GM23338 (cell line): ENCODE measurements around the gene KRTAP6-1. TPM values are rescaled to one million over a fixed set of nuclear protein-coding genes. Genes with fewer than 3 reads are reported as not detected.

ENCODE experiments used
- ATAC-seq: fragments of 200-7000 bp; cut with Tn5 transposase; 3 replicates; pipeline ENCODE4 v1.9.1; 2020
- DNase-seq: peaks from one replicate; pipeline ENCODE4 v3.0.0-alpha.2; 2015; ENCODE audit warnings: low spot score
- H2AFZ ChIP-seq: fragments of 200-600 bp; sonication (generic); 2 replicates; pipeline ENCODE4 v1.8.0; 2016; ENCODE audit warnings: antibody characterized with exemption, mild to moderate bottlenecking, moderate library complexity
- H3F3A ChIP-seq: fragments of 200-600 bp; sonication (generic); replicated peaks from 2 replicates; pipeline ENCODE4 v1.8.0; 2017; ENCODE audit warnings: antibody characterized with exemption, mixed run types, low read depth
- H3K27ac ChIP-seq: fragments of 200-600 bp; sonication (generic); 2 replicates; pipeline ENCODE4 v1.6.1; 2016; ENCODE audit warnings: low read depth
- H3K27me3 ChIP-seq: fragments of 200-600 bp; sonication (generic); 2 replicates; pipeline ENCODE4 v1.8.0; 2016; ENCODE audit warnings: mild to moderate bottlenecking, mixed run types, moderate library complexity; ENCODE audit not compliant: insufficient read depth
- H3K36me3 ChIP-seq: fragments of 200-600 bp; sonication (generic); 2 replicates; pipeline ENCODE4 v1.8.0; 2016; ENCODE audit warnings: mild to moderate bottlenecking; ENCODE audit not compliant: insufficient read depth
- H3K4me1 ChIP-seq: fragments of 200-600 bp; sonication (generic); 2 replicates; pipeline ENCODE4 v1.8.0; 2016; ENCODE audit warnings: mild to moderate bottlenecking, moderate library complexity; ENCODE audit not compliant: insufficient read depth
- H3K4me2 ChIP-seq: fragments of 200-600 bp; sonication (generic); 2 replicates; pipeline ENCODE4 v1.7.1; 2017; ENCODE audit warnings: mixed run types
- H3K4me3 ChIP-seq: fragments of 200-600 bp; sonication (generic); 2 replicates; pipeline ENCODE4 v1.6.1; 2016; ENCODE audit warnings: mixed run types
- H3K79me2 ChIP-seq: fragments of 200-600 bp; sonication (generic); replicated peaks from 2 replicates; pipeline ENCODE4 v1.8.0; 2017; ENCODE audit warnings: mild to moderate bottlenecking; ENCODE audit not compliant: insufficient read depth
- H3K9me2 ChIP-seq: fragments of 200-600 bp; sonication (generic); 2 replicates; pipeline ENCODE4 v1.8.0; 2017; ENCODE audit not compliant: insufficient read depth
- H4K20me1 ChIP-seq: fragments of 200-600 bp; sonication (generic); replicated peaks from 2 replicates; pipeline ENCODE4 v1.8.0; 2017; ENCODE audit warnings: mild to moderate bottlenecking; ENCODE audit not compliant: insufficient read depth
- H3K27ac Mint-ChIP-seq: 2 replicates; pipeline ENCODE4 v1.8.0; 2020; ENCODE audit warnings: inconsistent platforms, mild to moderate bottlenecking, moderate library complexity, mixed read lengths
- H3K27me3 Mint-ChIP-seq: 3 replicates; pipeline ENCODE4 v1.8.0; 2022; ENCODE audit warnings: low read depth, mild to moderate bottlenecking, moderate library complexity, mixed read lengths, inconsistent platforms; ENCODE audit not compliant: insufficient read depth, poor library complexity
- H3K36me3 Mint-ChIP-seq: 3 replicates; pipeline ENCODE4 v1.8.0; 2021; ENCODE audit warnings: low read depth, mild to moderate bottlenecking, inconsistent platforms, moderate library complexity, mixed read lengths
- H3K4me1 Mint-ChIP-seq: 3 replicates; pipeline ENCODE4 v1.8.0; 2020; ENCODE audit warnings: mild to moderate bottlenecking, inconsistent platforms, mixed read lengths
- H3K4me3 Mint-ChIP-seq: 3 replicates; pipeline ENCODE4 v1.8.0; 2021; ENCODE audit warnings: moderate library complexity, mild to moderate bottlenecking, inconsistent platforms, mixed read lengths
- H3K9me3 Mint-ChIP-seq: 3 replicates; pipeline ENCODE4 v1.8.0; 2020; ENCODE audit warnings: moderate library complexity, mild to moderate bottlenecking, inconsistent platforms, mixed read lengths
- EZH2 ChIP-seq: fragments of 200-600 bp; sonication (generic); IDR thresholded peaks from one replicate; pipeline ENCODE4 v1.8.0; 2017; ENCODE audit warnings: antibody characterized with exemption, mild to moderate bottlenecking, low read depth; ENCODE audit not compliant: unreplicated experiment
- EZH2phosphoT487 ChIP-seq: fragments of 200-600 bp; sonication (generic); IDR thresholded peaks from one replicate; pipeline ENCODE4 v1.8.1; 2018; ENCODE audit warnings: antibody characterized with exemption; ENCODE audit not compliant: unreplicated experiment
- JUNB ChIP-seq: IDR thresholded peaks from one replicate; pipeline ENCODE4 v1.6.1; 2016; ENCODE audit warnings: antibody characterized with exemption; ENCODE audit not compliant: unreplicated experiment
- NANOG ChIP-seq: IDR thresholded peaks from 2 replicates; pipeline ENCODE4 v1.6.1; 2016; ENCODE audit warnings: antibody characterized with exemption, borderline replicate concordance
- STAT1 ChIP-seq: IDR thresholded peaks from one replicate; pipeline ENCODE4 v1.6.1; 2016; ENCODE audit warnings: antibody characterized with exemption; ENCODE audit not compliant: unreplicated experiment
- ZNF114 ChIP-seq: fragments of 250-450 bp; sonication (Bioruptor Pico); IDR thresholded peaks from 2 replicates; pipeline ENCODE4 v1.5.0; 2020; ENCODE audit warnings: mild to moderate bottlenecking, moderate library complexity
- ZNF331 ChIP-seq: fragments of 250-450 bp; sonication (Bioruptor Pico); IDR thresholded peaks from 2 replicates; pipeline ENCODE4 v1.5.0; 2020; ENCODE audit warnings: low read depth, mild to moderate bottlenecking, moderate library complexity
- polyA plus RNA-seq: library from polyadenylated mRNA; unstranded; fragments of >200 nt; fragmentation: Nextera tagmentation; extraction: Ambion mirVana; gene quantifications from 2 replicates; pipeline ENCODE4 v1.2.1, GENCODE V29; 2016
- total RNA-seq: library from RNA; depleted of rRNA; stranded (reverse); fragments of >200 nt; shearing (Covaris generic); gene quantifications from 2 replicates; pipeline ENCODE4 v1.2.3, GENCODE V29; 2014
- TF ChIP-seq, protein P1 (sequence below), 2 experiments: fragments of 200-600 bp in 1 of 2; sonication (generic) in 1 of 2; conservative IDR thresholded peaks; 2 replicates each; pipeline versions ENCODE4 v1.5.1 to v1.6.1; 2016 to 2017; ENCODE audit warnings: antibody characterized with exemption in 2 of 2, low read depth in 2 of 2, mild to moderate bottlenecking in 2 of 2, moderate library complexity in 1 of 2
- TF ChIP-seq, protein P2 (sequence below): IDR thresholded peaks from one replicate; pipeline ENCODE4 v1.6.1; 2018; ENCODE audit warnings: antibody characterized with exemption; ENCODE audit not compliant: unreplicated experiment
- TF ChIP-seq, protein P3 (sequence below): IDR thresholded peaks from 2 replicates; pipeline ENCODE4 v1.6.1; 2016; ENCODE audit warnings: antibody characterized with exemption

KRTAP6-1 gene
- total and polyA plus RNA-seq, 2 experiments from 2014 or later, result not detected

DNA sequence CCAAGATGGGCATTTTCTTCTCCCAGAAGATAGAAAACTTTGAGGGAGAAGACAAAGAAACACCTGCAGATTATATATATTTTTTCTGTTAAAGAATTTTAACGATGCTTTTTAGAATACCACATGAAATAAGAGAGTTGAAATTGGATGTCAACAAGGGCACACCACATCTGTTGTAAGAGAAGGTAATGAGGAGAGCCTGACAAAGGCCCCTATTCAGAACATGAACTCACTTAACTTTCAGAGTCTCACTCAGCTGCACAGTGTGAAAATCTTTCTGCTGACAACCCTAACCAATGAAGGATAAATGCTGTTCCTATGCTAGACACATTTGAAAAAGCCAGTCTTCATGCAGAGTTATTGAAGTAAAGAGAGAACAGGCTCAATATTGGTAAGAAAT is 30.9 kb downstream of the KRTAP6-1 start:
- Histone ChIP-seq H3K36me3 (no peaks in the 10 kb centered on the region), H3K9me2 (no peaks in the 10 kb centered on the region), H3K27me3 (no peaks in the 10 kb centered on the region), H2AFZ (no peak overlapping the region), H3K27ac (no peak overlapping the region), H3K79me2 (no peaks in the 10 kb centered on the region), H3K4me2 (no peak overlapping the region), H3K4me1 (no peaks in the 10 kb centered on the region), H4K20me1 (no peaks in the 10 kb centered on the region), H3K4me3 (no peak overlapping the region), H3F3A (no peaks in the 10 kb centered on the region)
- no peak for ATAC-seq
- H3K27ac Mint-ChIP-seq, result no peak overlapping the region
- no peaks in the 10 kb centered on the region for H3K9me3 Mint-ChIP-seq
- no peak overlapping the region for H3K4me3 Mint-ChIP-seq
- TF ChIP-seq EZH2phosphoT487 (no peak), ZNF114 (CRISPR knock-in tag) (no peak), STAT1 (no peak), NANOG (no peak), JUNB (no peak)
- TF ChIP-seq, protein P1, sequence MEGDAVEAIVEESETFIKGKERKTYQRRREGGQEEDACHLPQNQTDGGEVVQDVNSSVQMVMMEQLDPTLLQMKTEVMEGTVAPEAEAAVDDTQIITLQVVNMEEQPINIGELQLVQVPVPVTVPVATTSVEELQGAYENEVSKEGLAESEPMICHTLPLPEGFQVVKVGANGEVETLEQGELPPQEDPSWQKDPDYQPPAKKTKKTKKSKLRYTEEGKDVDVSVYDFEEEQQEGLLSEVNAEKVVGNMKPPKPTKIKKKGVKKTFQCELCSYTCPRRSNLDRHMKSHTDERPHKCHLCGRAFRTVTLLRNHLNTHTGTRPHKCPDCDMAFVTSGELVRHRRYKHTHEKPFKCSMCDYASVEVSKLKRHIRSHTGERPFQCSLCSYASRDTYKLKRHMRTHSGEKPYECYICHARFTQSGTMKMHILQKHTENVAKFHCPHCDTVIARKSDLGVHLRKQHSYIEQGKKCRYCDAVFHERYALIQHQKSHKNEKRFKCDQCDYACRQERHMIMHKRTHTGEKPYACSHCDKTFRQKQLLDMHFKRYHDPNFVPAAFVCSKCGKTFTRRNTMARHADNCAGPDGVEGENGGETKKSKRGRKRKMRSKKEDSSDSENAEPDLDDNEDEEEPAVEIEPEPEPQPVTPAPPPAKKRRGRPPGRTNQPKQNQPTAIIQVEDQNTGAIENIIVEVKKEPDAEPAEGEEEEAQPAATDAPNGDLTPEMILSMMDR (conservative IDR thresholded peaks at IDR 0.05; ENCODE audit: low read depth in 2 of 2), result no peak
- TF ChIP-seq, protein P2, sequence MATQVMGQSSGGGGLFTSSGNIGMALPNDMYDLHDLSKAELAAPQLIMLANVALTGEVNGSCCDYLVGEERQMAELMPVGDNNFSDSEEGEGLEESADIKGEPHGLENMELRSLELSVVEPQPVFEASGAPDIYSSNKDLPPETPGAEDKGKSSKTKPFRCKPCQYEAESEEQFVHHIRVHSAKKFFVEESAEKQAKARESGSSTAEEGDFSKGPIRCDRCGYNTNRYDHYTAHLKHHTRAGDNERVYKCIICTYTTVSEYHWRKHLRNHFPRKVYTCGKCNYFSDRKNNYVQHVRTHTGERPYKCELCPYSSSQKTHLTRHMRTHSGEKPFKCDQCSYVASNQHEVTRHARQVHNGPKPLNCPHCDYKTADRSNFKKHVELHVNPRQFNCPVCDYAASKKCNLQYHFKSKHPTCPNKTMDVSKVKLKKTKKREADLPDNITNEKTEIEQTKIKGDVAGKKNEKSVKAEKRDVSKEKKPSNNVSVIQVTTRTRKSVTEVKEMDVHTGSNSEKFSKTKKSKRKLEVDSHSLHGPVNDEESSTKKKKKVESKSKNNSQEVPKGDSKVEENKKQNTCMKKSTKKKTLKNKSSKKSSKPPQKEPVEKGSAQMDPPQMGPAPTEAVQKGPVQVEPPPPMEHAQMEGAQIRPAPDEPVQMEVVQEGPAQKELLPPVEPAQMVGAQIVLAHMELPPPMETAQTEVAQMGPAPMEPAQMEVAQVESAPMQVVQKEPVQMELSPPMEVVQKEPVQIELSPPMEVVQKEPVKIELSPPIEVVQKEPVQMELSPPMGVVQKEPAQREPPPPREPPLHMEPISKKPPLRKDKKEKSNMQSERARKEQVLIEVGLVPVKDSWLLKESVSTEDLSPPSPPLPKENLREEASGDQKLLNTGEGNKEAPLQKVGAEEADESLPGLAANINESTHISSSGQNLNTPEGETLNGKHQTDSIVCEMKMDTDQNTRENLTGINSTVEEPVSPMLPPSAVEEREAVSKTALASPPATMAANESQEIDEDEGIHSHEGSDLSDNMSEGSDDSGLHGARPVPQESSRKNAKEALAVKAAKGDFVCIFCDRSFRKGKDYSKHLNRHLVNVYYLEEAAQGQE, result no peak
- no peak for DNase-seq
- H3K27me3 Mint-ChIP-seq, result no peaks in the 10 kb centered on the region
- H3K36me3 Mint-ChIP-seq, result no peaks in the 10 kb centered on the region
- H3K4me1 Mint-ChIP-seq, result no peaks in the 10 kb centered on the region

DNA sequence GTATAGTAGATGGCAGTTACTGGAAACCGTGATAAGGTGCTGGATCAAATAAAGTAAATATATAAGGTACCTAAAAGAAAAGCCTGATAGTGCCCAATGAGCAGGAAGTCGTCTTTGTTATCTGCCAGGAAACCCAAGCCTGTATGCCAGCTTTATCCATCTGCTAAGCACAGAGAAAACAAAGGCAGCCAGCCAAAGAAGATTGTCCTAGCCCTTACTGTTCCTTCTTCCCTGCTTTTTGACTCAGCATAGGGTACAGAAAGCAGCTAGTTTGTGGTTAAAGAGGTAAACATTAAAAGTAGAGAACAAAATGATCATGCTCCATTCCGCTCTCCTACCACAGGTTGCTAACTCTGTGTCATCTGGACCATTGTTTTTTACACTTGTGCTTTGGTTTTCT is 33.6 kb downstream of the KRTAP6-1 start:
- Histone ChIP-seq H3K4me1 (no peaks in the 10 kb centered on the region), H3K27ac (no peak overlapping the region), H3K79me2 (no peaks in the 10 kb centered on the region), H3K4me3 (no peak overlapping the region), H3K4me2 (no peak overlapping the region), H3F3A (no peaks in the 10 kb centered on the region), H3K36me3 (no peaks in the 10 kb centered on the region), H2AFZ (no peak overlapping the region), H3K27me3 (no peaks in the 10 kb centered on the region), H4K20me1 (no peaks in the 10 kb centered on the region), H3K9me2 (peaks cover 5% of the 10 kb centered on the region; the same call in 1 of the 2 replicates)
- Mint-ChIP-seq H3K4me1 (no peaks in the 10 kb centered on the region), H3K36me3 (no peaks in the 10 kb centered on the region), H3K27ac (no peak overlapping the region), H3K4me3 (no peak overlapping the region), H3K9me3 (no peaks in the 10 kb centered on the region), H3K27me3 (no peaks in the 10 kb centered on the region)
- DNase-seq (no peak), ATAC-seq (no peak)
- TF ChIP-seq JUNB, result no peak
- no peak for TF ChIP-seq ZNF331 (CRISPR knock-in tag)
- TF ChIP-seq NANOG, result no peak
- TF ChIP-seq, protein P2, result no peak
- TF ChIP-seq, protein P1 (conservative IDR thresholded peaks at IDR 0.05; ENCODE audit: low read depth in 2 of 2), result no peak
- TF ChIP-seq EZH2, result no peak
- no peak for TF ChIP-seq STAT1
- TF ChIP-seq, protein P3, sequence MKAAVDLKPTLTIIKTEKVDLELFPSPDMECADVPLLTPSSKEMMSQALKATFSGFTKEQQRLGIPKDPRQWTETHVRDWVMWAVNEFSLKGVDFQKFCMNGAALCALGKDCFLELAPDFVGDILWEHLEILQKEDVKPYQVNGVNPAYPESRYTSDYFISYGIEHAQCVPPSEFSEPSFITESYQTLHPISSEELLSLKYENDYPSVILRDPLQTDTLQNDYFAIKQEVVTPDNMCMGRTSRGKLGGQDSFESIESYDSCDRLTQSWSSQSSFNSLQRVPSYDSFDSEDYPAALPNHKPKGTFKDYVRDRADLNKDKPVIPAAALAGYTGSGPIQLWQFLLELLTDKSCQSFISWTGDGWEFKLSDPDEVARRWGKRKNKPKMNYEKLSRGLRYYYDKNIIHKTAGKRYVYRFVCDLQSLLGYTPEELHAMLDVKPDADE, result no peak
